Nephron (organoid): ENCODE data around the gene TIMM21.

Experiments used
- H3K27ac Mint-ChIP-seq, 3 experiments: 2 replicates each; pipeline ENCODE4 v1.8.0; 2020; ENCODE audit warnings: mixed read lengths in 3 of 3, mild to moderate bottlenecking in 2 of 3, moderate library complexity in 1 of 3
- H3K27me3 Mint-ChIP-seq: 2 replicates; pipeline ENCODE4 v1.8.0; 2021; ENCODE audit warnings: low read depth, mild to moderate bottlenecking, moderate library complexity, mixed read lengths
- H3K36me3 Mint-ChIP-seq: 2 replicates; pipeline ENCODE4 v1.8.0; 2020; ENCODE audit warnings: low read depth, mixed read lengths
- H3K4me1 Mint-ChIP-seq: 2 replicates; pipeline ENCODE4 v1.8.0; 2020; ENCODE audit warnings: mixed read lengths
- H3K4me3 Mint-ChIP-seq, 3 experiments: 2 replicates each; pipeline ENCODE4 v1.8.0; 2020; ENCODE audit warnings: mild to moderate bottlenecking in 3 of 3, mixed read lengths in 3 of 3, moderate library complexity in 2 of 3
- H3K9me3 Mint-ChIP-seq: 2 replicates; pipeline ENCODE4 v1.8.0; 2020; ENCODE audit warnings: mixed read lengths
- CTCF ChIP-seq, 3 experiments: fragments of 200-600 bp; sonication (generic); IDR thresholded peaks; one replicate each; pipeline ENCODE4 v1.5.0; 2021; ENCODE audit warnings: antibody characterized with exemption in 3 of 3; ENCODE audit not compliant: unreplicated experiment in 3 of 3

Gene TIMM21

GRCh38 chr18:74140582-74140981 lies 7.7 kb upstream of the TIMM21 start:
- Mint-ChIP-seq H3K36me3 (no peaks in the 10 kb centered on the region), H3K9me3 (no peaks in the 10 kb centered on the region), H3K27ac (no peak overlapping the region), H3K4me3 (no peak overlapping the region), H3K4me1 (peaks cover 30% of the 10 kb centered on the region), H3K27me3 (peaks cover 9% of the 10 kb centered on the region)
- no peak for TF ChIP-seq CTCF (IDR thresholded peaks at IDR 0.05; ENCODE audit: unreplicated experiment in 3 of 3)

GRCh38 chr18:74141667-74142066 lies 6.7 kb upstream of the TIMM21 start:
- Mint-ChIP-seq H3K27me3 (peaks cover 11% of the 10 kb centered on the region), H3K36me3 (no peaks in the 10 kb centered on the region), H3K4me3 (no peak overlapping the region), H3K27ac (no peak overlapping the region), H3K4me1 (peaks cover 34% of the 10 kb centered on the region), H3K9me3 (no peaks in the 10 kb centered on the region)
- TF ChIP-seq CTCF (IDR thresholded peaks at IDR 0.05; ENCODE audit: unreplicated experiment in 3 of 3) = no peak

- Mint-ChIP-seq H3K36me3 (no peaks in the 10 kb centered on the region), H3K27ac (no peak overlapping the region), H3K9me3 (no peaks in the 10 kb centered on the region), H3K4me3 (no peak overlapping the region), H3K27me3 (peaks cover 11% of the 10 kb centered on the region), H3K4me1 (peaks cover 40% of the 10 kb centered on the region)
- no peak for TF ChIP-seq CTCF (IDR thresholded peaks at IDR 0.05; ENCODE audit: unreplicated experiment in 3 of 3)
These were observed 6.1 kb upstream of the TIMM21 start for GRCh38 chr18:74142252-74142651.

GRCh38 chr18:74146756-74147155 lies 1.6 kb upstream of the TIMM21 start:
- TF ChIP-seq CTCF (IDR thresholded peaks at IDR 0.05; ENCODE audit: unreplicated experiment in 3 of 3) = no peak
- no peaks in the 10 kb centered on the region for H3K9me3 Mint-ChIP-seq
- peaks cover 48% of the 10 kb centered on the region for H3K4me1 Mint-ChIP-seq
- peak overlapping the region; percentile 91 to 98 (median 96) for H3K4me3 Mint-ChIP-seq
- peaks cover 7% of the 10 kb centered on the region for H3K27me3 Mint-ChIP-seq
- H3K27ac Mint-ChIP-seq = peak overlapping the region; percentile 46 to 57 (median 51)
- peaks cover 7% of the 10 kb centered on the region for H3K36me3 Mint-ChIP-seq

- Mint-ChIP-seq H3K27me3 (peaks cover 3% of the 10 kb centered on the region), H3K27ac (peak overlapping the region; percentile 98 to 99 (median 98)), H3K4me3 (peak overlapping the region; percentile 91 to 98 (median 96)), H3K9me3 (no peaks in the 10 kb centered on the region), H3K4me1 (peaks cover 52% of the 10 kb centered on the region), H3K36me3 (peaks cover 10% of the 10 kb centered on the region)
- TF ChIP-seq CTCF (IDR thresholded peaks at IDR 0.05; ENCODE audit: unreplicated experiment in 3 of 3) = no peak
These were observed 888 bp upstream of the TIMM21 start for GRCh38 chr18:74147491-74147778.

GRCh38 chr18:74148543-74149070 lies 284 bp downstream of the TIMM21 start:
- Mint-ChIP-seq H3K9me3 (no peaks in the 10 kb centered on the region), H3K4me1 (peaks cover 62% of the 10 kb centered on the region), H3K36me3 (peaks cover 11% of the 10 kb centered on the region), H3K27ac (peak overlapping the region; percentile 98 to 99 (median 98)), H3K4me3 (peak overlapping the region; percentile 91 to 98 (median 96)), H3K27me3 (peaks cover 3% of the 10 kb centered on the region)
- no peak for TF ChIP-seq CTCF (IDR thresholded peaks at IDR 0.05; ENCODE audit: unreplicated experiment in 3 of 3)
